Stomach (tissue), 9 donors: Measurements from ENCODE around the gene MYO9A. TPM values are rescaled to one million over a fixed set of nuclear protein-coding genes. Genes with fewer than 3 reads are reported as not detected.

ENCODE experiments used
- DNase-seq, 2 donors: peaks; one replicate each; pipeline versions ENCODE4 v3.0.0 to v3.0.0-alpha.2; 2013 to 2019
- H3K27ac ChIP-seq, 5 donors: fragments of 200-600 bp in 4 of 5; sonication (generic) in 4 of 5; one replicate each; pipeline ENCODE4 v1.5.1; 2013 to 2019; ENCODE audit warnings: mild to moderate bottlenecking in 1 of 5, moderate library complexity in 1 of 5
- H3K27me3 ChIP-seq, 3 donors: fragments of 200-600 bp; sonication (generic); one replicate each; pipeline ENCODE4 v1.5.1; 2017 to 2019; ENCODE audit warnings: mixed run types in 1 of 3
- H3K36me3 ChIP-seq, 4 donors: fragments of 200-600 bp; sonication (generic); 1 replicate in 3 of 4; 2 replicates in 1 of 4; pipeline ENCODE4 v1.5.1; 2016 to 2019
- H3K4me1 ChIP-seq, 4 donors: fragments of 200-600 bp; sonication (generic); one replicate each; pipeline ENCODE4 v1.5.1; 2016 to 2019
- H3K4me3 ChIP-seq, 4 donors: fragments of 200-600 bp; sonication (generic) in 3 of 4; one replicate each; pipeline ENCODE4 v1.5.1; 2016 to 2019; ENCODE audit warnings: mild to moderate bottlenecking in 1 of 4
- H3K9me3 ChIP-seq, 4 donors: fragments of 200-600 bp; sonication (generic); one replicate each; pipeline ENCODE4 v1.5.1; 2016 to 2019
- EP300 ChIP-seq: sonication (generic); formaldehyde crosslinking; IDR thresholded peaks from one replicate; pipeline ENCODE4 v1.6.1; 2017; ENCODE audit warnings: antibody characterized with exemption
- POLR2A ChIP-seq, 4 donors: fragments of 450-650 bp; IDR thresholded peaks; one replicate each; pipeline ENCODE4 v1.6.1; 2016; ENCODE audit warnings: antibody characterized with exemption in 4 of 4, control low read depth in 2 of 4, mild to moderate bottlenecking in 1 of 4, moderate library complexity in 1 of 4
- POLR2AphosphoS5 ChIP-seq, 3 donors: sonication (generic); formaldehyde crosslinking; IDR thresholded peaks; one replicate each; pipeline ENCODE4 v1.6.1; 2016; ENCODE audit warnings: antibody characterized with exemption in 3 of 3
- WGBS, 5 donors: extraction: QIAGEN DNeasy Blood & Tissue Kit in 3 of 5; methylation state at CpG; one replicate each; pipeline versions ENCODE4 v1.1.5 to v1.1.7; 2013 to 2018; 5-methylcytosine and 5-hydroxymethylcytosine counted together
- intact Hi-C: fragments of 100-400 bp; cut with DNase I; formaldehyde crosslinking; loops from one replicate; pipeline ENCODE4 v1.15.1; 2023; ENCODE audit warnings: low total_unique reads
- polyA plus RNA-seq, 3 donors: library from polyadenylated mRNA; stranded (reverse); fragments of 200-250 nt; gene quantifications; one replicate each; pipeline ENCODE4 v1.2.3, GENCODE V29; 2013
- total RNA-seq, 5 donors: library from RNA; depleted of rRNA; stranded (reverse); fragments of >200 nt; gene quantifications; one replicate each; pipeline versions ENCODE4 v1.1.0 to v1.2.3, GENCODE V29; 2014 to 2016
- TF ChIP-seq, protein P1 (sequence below), 7 experiments: fragments of 450-650 bp in 4 of 7; fragments of 200-600 bp in 3 of 7; sonication (generic) in 3 of 7; IDR thresholded peaks; one replicate each; pipeline ENCODE4 v1.5.1; 2016 to 2019; ENCODE audit warnings: antibody characterized with exemption in 7 of 7, control low read depth in 2 of 7, mild to moderate bottlenecking in 1 of 7
- donor health status: healthy with polysubstance abuse.
- donor health status: Bipolar disorder and iron deficiency.
- donor health status: healthy.

The MYO9A gene
- total and polyA plus RNA-seq, 8 donors: 2.2 to 120 (median 39.0) TPM

DNA sequence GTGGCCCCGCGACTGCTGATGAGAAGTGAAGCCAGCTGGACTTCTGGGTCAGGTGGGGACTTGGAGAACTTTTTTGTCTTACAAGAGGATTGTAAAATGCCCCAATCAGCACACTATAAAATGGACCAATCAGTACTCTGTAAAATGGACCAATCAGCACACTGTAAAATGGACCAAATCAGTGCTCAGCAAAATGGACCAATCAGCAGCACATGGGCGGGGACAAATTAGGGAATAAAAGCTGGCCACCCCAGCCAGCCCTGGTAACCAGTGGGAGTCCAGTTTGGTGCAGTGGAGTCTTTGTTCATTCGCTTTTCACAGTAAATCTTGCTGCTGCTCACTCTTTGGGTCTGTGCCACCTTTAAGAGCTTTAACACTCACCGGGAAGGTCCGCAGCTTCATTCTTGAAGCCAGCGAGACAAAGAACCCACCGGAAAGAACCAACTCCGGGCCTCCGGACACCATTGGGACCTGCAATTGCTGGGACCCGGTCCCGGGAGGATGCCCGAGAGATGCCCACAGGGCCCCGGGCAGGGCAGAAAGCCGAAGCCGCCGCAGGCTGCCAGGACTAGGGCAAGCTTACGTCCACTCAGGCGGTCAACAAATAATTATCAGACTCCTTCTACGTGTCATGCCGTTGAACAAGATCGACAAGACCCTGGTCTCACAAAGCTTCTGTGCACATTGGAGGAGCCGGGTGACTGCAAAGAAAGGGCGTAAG is 315.9 kb downstream of the MYO9A start:
- Histone ChIP-seq H3K4me3 (no peak overlapping the region), H3K9me3 (no peaks in the 10 kb centered on the region), H3K4me1 (peaks cover 0 to 5% (median 2%) of the 10 kb centered on the region in 4 donors), H3K36me3 (no peaks in the 10 kb centered on the region), H3K27ac (no peak overlapping the region), H3K27me3 (no peaks in the 10 kb centered on the region)
- no peak for DNase-seq
- intact Hi-C loops: loop anchor here (10.0 kb wide), 1 partner anchor 57 kb away; no protein-coding TSS in a partner anchor
- TF ChIP-seq, protein P1, sequence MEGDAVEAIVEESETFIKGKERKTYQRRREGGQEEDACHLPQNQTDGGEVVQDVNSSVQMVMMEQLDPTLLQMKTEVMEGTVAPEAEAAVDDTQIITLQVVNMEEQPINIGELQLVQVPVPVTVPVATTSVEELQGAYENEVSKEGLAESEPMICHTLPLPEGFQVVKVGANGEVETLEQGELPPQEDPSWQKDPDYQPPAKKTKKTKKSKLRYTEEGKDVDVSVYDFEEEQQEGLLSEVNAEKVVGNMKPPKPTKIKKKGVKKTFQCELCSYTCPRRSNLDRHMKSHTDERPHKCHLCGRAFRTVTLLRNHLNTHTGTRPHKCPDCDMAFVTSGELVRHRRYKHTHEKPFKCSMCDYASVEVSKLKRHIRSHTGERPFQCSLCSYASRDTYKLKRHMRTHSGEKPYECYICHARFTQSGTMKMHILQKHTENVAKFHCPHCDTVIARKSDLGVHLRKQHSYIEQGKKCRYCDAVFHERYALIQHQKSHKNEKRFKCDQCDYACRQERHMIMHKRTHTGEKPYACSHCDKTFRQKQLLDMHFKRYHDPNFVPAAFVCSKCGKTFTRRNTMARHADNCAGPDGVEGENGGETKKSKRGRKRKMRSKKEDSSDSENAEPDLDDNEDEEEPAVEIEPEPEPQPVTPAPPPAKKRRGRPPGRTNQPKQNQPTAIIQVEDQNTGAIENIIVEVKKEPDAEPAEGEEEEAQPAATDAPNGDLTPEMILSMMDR (IDR thresholded peaks at IDR 0.05): no peak
- TF ChIP-seq EP300 (no peak), POLR2AphosphoS5 (IDR thresholded peaks at IDR 0.05) (no peak), POLR2A (IDR thresholded peaks at IDR 0.05) (no peak)
- 94 to 96% (median 95%) methylated on average over 24 of the region's 24 CpGs for WGBS, 5 donors

DNA sequence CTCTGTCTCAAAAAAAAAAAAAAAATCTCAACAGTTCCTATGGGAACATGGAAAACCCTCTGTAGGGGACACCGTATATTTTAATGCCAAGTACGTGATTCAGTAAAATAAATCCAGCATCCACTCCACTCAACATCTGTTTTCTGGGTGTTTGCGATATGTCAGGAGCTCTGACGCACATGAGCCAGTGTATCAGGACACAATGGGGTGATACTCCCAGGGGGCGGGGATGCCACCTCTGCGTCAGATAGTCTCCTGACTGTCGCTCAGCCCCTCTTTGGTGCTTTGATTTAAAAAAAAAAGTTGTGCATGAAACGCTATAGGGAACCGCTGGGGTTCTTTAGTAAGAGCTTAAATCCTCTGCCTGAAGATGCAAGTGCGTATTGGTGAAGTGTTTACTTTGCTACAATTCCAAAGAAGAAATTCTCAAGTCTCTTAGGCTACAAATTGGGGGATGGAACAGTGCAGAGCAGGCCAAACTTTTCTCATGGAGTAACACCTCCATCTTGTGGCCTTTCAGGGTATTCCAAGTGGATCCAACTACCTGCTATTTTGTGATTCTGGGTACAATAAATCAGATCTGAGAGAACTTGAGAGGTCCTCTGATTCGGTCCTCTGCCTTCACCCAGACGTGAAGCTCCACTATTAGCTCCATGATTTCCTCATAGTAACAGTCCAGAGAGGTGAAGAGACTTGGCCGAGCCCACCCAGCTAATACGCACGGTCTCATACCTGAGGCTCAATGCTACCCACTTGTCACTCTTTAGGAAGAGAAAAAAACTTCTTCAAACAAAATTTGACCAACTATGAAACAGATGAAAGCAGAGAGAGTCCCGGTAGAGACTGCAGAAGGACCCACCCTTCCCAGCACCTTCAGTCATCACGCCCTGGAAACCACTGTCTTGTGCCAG is 316.9 kb downstream of the MYO9A start:
- no peaks in the 10 kb centered on the region for H3K27me3 ChIP-seq
- peaks cover 0 to 5% (median 2%) of the 10 kb centered on the region in 4 donors for H3K4me1 ChIP-seq
- no peak overlapping the region for H3K4me3 ChIP-seq
- intact Hi-C loops: loop anchor here (10.0 kb wide), 1 partner anchor 56 kb away; no protein-coding TSS in a partner anchor
- no peaks in the 10 kb centered on the region for H3K9me3 ChIP-seq
- H3K36me3 ChIP-seq: no peaks in the 10 kb centered on the region
- H3K27ac ChIP-seq: no peak overlapping the region
- WGBS, 5 donors: 54 to 64% (median 57%) methylated on average over 16 to 17 of the region's 17 CpGs
- TF ChIP-seq, protein P1 (IDR thresholded peaks at IDR 0.05): peak in 5 of 7 experiments; percentile 75 to 86 (median 80)
- TF ChIP-seq EP300 (no peak), POLR2AphosphoS5 (IDR thresholded peaks at IDR 0.05) (peak in 1 of 3 donors; percentile 25)
- DNase-seq: peak; percentile 43 to 87

DNA sequence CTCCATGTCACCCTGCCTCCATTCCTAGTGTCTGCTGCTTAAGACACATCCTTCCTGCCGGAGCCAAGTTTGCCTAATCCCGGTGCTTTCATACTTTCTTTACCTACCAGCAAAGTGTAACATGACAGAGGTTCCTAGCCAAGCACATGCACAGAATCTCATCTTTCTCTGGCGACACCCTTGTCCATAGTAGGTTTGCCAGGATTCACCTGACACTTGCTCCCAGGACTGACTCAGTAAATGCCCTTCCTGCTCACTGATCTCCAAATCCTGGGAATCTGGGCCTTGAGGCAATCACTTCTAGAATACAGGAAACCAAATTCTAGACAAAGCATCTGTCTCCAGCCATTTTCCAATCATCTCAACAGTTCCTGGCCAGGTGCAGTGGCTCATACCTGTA is 317.8 kb downstream of the MYO9A start:
- H3K27ac ChIP-seq: no peak overlapping the region
- intact Hi-C loops: loop anchor here (10.0 kb wide), 1 partner anchor 55 kb away; no protein-coding TSS in a partner anchor
- no peak for DNase-seq
- H3K4me1 ChIP-seq: peaks cover 0 to 5% (median 2%) of the 10 kb centered on the region in 4 donors
- TF ChIP-seq POLR2AphosphoS5 (IDR thresholded peaks at IDR 0.05): no peak
- no peak for TF ChIP-seq POLR2A (IDR thresholded peaks at IDR 0.05)
- no peak for TF ChIP-seq EP300
- TF ChIP-seq, protein P1 (IDR thresholded peaks at IDR 0.05): no peak
- no peaks in the 10 kb centered on the region for H3K36me3 ChIP-seq
- H3K4me3 ChIP-seq: no peak overlapping the region
- 90 to 93% (median 90%) methylated on average over 3 of the region's 3 CpGs for WGBS, 5 donors
- no peaks in the 10 kb centered on the region for H3K9me3 ChIP-seq
- no peaks in the 10 kb centered on the region for H3K27me3 ChIP-seq

DNA sequence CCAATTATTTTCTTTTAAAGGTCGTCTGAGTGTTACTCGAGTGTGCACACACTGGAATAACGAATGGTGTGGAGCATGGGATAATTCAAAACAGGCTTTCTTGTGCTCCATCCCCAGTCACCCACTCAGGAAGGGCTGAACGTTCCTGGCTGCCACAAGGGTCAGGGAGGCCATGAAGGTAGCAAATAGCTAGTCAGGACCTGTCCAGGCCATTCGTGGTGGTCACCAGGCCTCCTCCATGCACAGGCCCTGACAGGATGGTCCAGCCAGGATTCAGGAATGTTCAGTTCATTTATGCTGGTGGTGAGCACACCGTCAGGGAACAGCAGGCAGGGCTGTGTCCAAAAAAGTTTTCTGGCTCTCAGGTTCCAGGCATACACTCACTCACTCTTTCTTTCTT is 319.3 kb downstream of the MYO9A start:
- TF ChIP-seq, protein P1 (IDR thresholded peaks at IDR 0.05): no peak
- TF ChIP-seq POLR2A (IDR thresholded peaks at IDR 0.05) (no peak), POLR2AphosphoS5 (IDR thresholded peaks at IDR 0.05) (no peak), EP300 (no peak)
- Histone ChIP-seq H3K36me3 (no peaks in the 10 kb centered on the region), H3K27ac (no peak overlapping the region), H3K4me3 (no peak overlapping the region), H3K9me3 (no peaks in the 10 kb centered on the region), H3K4me1 (peaks cover 0 to 5% (median 2%) of the 10 kb centered on the region in 4 donors), H3K27me3 (no peaks in the 10 kb centered on the region)
- no peak for DNase-seq
- intact Hi-C loops: no loop called here
- WGBS, 5 donors: 72 to 86% (median 77%) methylated on average over 6 of the region's 6 CpGs
